Subcutaneous adipose tissue (tissue), 4 donors: ENCODE data around the gene TMC1. TPM values are rescaled to one million over a fixed set of nuclear protein-coding genes. Genes with fewer than 3 reads are reported as not detected.

Experiments
- CTCF ChIP-seq: fragments of 450-650 bp; IDR thresholded peaks from one replicate; pipeline ENCODE4 v1.5.1; 2016; ENCODE audit warnings: low read depth, mild to moderate bottlenecking, control low read depth, antibody characterized with exemption, moderate library complexity
- total RNA-seq, 4 donors: library from RNA; depleted of rRNA; stranded (reverse); fragments of >200 nt; gene quantifications; one replicate each; pipeline ENCODE4 v1.1.0, GENCODE V29; 2016

The TMC1 gene
- total RNA-seq, 4 donors from 2014 or later = 0.17 to 3.6 TPM; not detected in 2

- TF ChIP-seq CTCF = no peak
Measured at GRCh38 chr9:72843520-72844439, 322.4 kb downstream of the TMC1 start.

GRCh38 chr9:72844440-72844768, 323.0 kb downstream of the TMC1 start:
- TF ChIP-seq CTCF = no peak

- no peak for TF ChIP-seq CTCF
Measured at GRCh38 chr9:72855321-72855720, 333.9 kb downstream of the TMC1 start.

- TF ChIP-seq CTCF = no peak
Measured at GRCh38 chr9:72855890-72856523, 334.6 kb downstream of the TMC1 start.

- no peak for TF ChIP-seq CTCF
Measured at GRCh38 chr9:72856972-72857623, 335.7 kb downstream of the TMC1 start.

- no peak for TF ChIP-seq CTCF
Measured at GRCh38 chr9:72857624-72857996, 336.2 kb downstream of the TMC1 start.
